SK-N-SH (cell line): ENCODE results near the gene BNIP3.

Experiments
- CTCF ChIP-seq: fragments of 200-600 bp; sonication (generic); IDR thresholded peaks from 2 replicates; pipeline ENCODE4 v1.6.1; 2017; ENCODE audit warnings: antibody characterized with exemption, mild to moderate bottlenecking, moderate library complexity
- ELF1 ChIP-seq: IDR thresholded peaks from 2 replicates; pipeline ENCODE4 v1.4.0; 2012
- EZH2phosphoT487 ChIP-seq: fragments of 200-600 bp; sonication (generic); IDR thresholded peaks from 2 replicates; pipeline ENCODE4 v1.6.1; 2017; ENCODE audit warnings: low read depth, mixed run types, mild to moderate bottlenecking, antibody characterized with exemption, moderate library complexity, borderline replicate concordance
- GABPA ChIP-seq: IDR thresholded peaks from 2 replicates; pipeline ENCODE4 v1.4.0; 2012; ENCODE audit warnings: low read depth, mild to moderate bottlenecking
- MXI1 ChIP-seq: IDR thresholded peaks from 2 replicates; pipeline ENCODE4 v1.6.1; 2012; ENCODE audit warnings: mild to moderate bottlenecking, low read depth, low read length, improper control_type of control experiment
- NFIC ChIP-seq: IDR thresholded peaks from 2 replicates; pipeline ENCODE4 v1.4.0; 2012; ENCODE audit warnings: borderline replicate concordance
- POLR2AphosphoS5 ChIP-seq: IDR thresholded peaks from 2 replicates; pipeline ENCODE4 v1.6.1; 2012; ENCODE audit warnings: low read depth, low read length
- RAD21 ChIP-seq: IDR thresholded peaks from 2 replicates; pipeline ENCODE4 v1.6.1; 2012; ENCODE audit warnings: mild to moderate bottlenecking, low read length
- REST ChIP-seq: IDR thresholded peaks from 2 replicates; pipeline ENCODE4 v1.6.1; 2012; ENCODE audit warnings: mild to moderate bottlenecking, low read depth, low read length, moderate library complexity
- SIN3A ChIP-seq: IDR thresholded peaks from 2 replicates; pipeline ENCODE4 v1.6.1; 2012; ENCODE audit warnings: low read depth, mild to moderate bottlenecking, low read length, moderate library complexity, borderline replicate concordance

GRCh38 chr10:131936736-131937135 lies 45.0 kb downstream of the BNIP3 start:
- TF ChIP-seq CTCF (no peak), ELF1 (no peak), SIN3A (no peak), MXI1 (no peak), GABPA (no peak), EZH2phosphoT487 (no peak), POLR2AphosphoS5 (no peak), RAD21 (no peak), NFIC (no peak), REST (no peak)
